Stomach (tissue), 9 donors: ENCODE data around the gene TCF21. TPM values are rescaled to one million over a fixed set of nuclear protein-coding genes. Genes with fewer than 3 reads are reported as not detected.

Experiments
- DNase-seq, 2 donors: peaks; one replicate each; pipeline versions ENCODE4 v3.0.0 to v3.0.0-alpha.2; 2013 to 2019
- H3K27ac ChIP-seq, 5 donors: fragments of 200-600 bp in 4 of 5; sonication (generic) in 4 of 5; one replicate each; pipeline ENCODE4 v1.5.1; 2013 to 2019; ENCODE audit warnings: mild to moderate bottlenecking in 1 of 5, moderate library complexity in 1 of 5
- H3K27me3 ChIP-seq, 3 donors: fragments of 200-600 bp; sonication (generic); one replicate each; pipeline ENCODE4 v1.5.1; 2017 to 2019; ENCODE audit warnings: mixed run types in 1 of 3
- H3K36me3 ChIP-seq, 4 donors: fragments of 200-600 bp; sonication (generic); 1 replicate in 3 of 4; 2 replicates in 1 of 4; pipeline ENCODE4 v1.5.1; 2016 to 2019
- H3K4me1 ChIP-seq, 4 donors: fragments of 200-600 bp; sonication (generic); one replicate each; pipeline ENCODE4 v1.5.1; 2016 to 2019
- H3K4me3 ChIP-seq, 4 donors: fragments of 200-600 bp; sonication (generic) in 3 of 4; one replicate each; pipeline ENCODE4 v1.5.1; 2016 to 2019; ENCODE audit warnings: mild to moderate bottlenecking in 1 of 4
- H3K9me3 ChIP-seq, 4 donors: fragments of 200-600 bp; sonication (generic); one replicate each; pipeline ENCODE4 v1.5.1; 2016 to 2019
- CTCF ChIP-seq, 7 experiments: fragments of 450-650 bp in 4 of 7; fragments of 200-600 bp in 3 of 7; sonication (generic) in 3 of 7; IDR thresholded peaks; one replicate each; pipeline ENCODE4 v1.5.1; 2016 to 2019; ENCODE audit warnings: antibody characterized with exemption in 7 of 7, control low read depth in 2 of 7, mild to moderate bottlenecking in 1 of 7
- EP300 ChIP-seq: sonication (generic); formaldehyde crosslinking; IDR thresholded peaks from one replicate; pipeline ENCODE4 v1.6.1; 2017; ENCODE audit warnings: antibody characterized with exemption
- POLR2A ChIP-seq, 4 donors: fragments of 450-650 bp; IDR thresholded peaks; one replicate each; pipeline ENCODE4 v1.6.1; 2016; ENCODE audit warnings: antibody characterized with exemption in 4 of 4, control low read depth in 2 of 4, mild to moderate bottlenecking in 1 of 4, moderate library complexity in 1 of 4
- POLR2AphosphoS5 ChIP-seq, 3 donors: sonication (generic); formaldehyde crosslinking; IDR thresholded peaks; one replicate each; pipeline ENCODE4 v1.6.1; 2016; ENCODE audit warnings: antibody characterized with exemption in 3 of 3
- WGBS, 5 donors: extraction: QIAGEN DNeasy Blood & Tissue Kit in 3 of 5; methylation state at CpG; one replicate each; pipeline versions ENCODE4 v1.1.5 to v1.1.7; 2013 to 2018; 5-methylcytosine and 5-hydroxymethylcytosine counted together
- intact Hi-C: fragments of 100-400 bp; cut with DNase I; formaldehyde crosslinking; loops from one replicate; pipeline ENCODE4 v1.15.1; 2023; ENCODE audit warnings: low total_unique reads
- polyA plus RNA-seq, 3 donors: library from polyadenylated mRNA; stranded (reverse); fragments of 200-250 nt; gene quantifications; one replicate each; pipeline ENCODE4 v1.2.3, GENCODE V29; 2013
- total RNA-seq, 5 donors: library from RNA; depleted of rRNA; stranded (reverse); fragments of >200 nt; gene quantifications; one replicate each; pipeline versions ENCODE4 v1.1.0 to v1.2.3, GENCODE V29; 2014 to 2016
- donor health status: healthy with polysubstance abuse.
- donor health status: Bipolar disorder and iron deficiency.
- donor health status: healthy.

Gene TCF21
- total and polyA plus RNA-seq, 8 donors, result 3.2 to 43.0 (median 16.3) TPM

DNA sequence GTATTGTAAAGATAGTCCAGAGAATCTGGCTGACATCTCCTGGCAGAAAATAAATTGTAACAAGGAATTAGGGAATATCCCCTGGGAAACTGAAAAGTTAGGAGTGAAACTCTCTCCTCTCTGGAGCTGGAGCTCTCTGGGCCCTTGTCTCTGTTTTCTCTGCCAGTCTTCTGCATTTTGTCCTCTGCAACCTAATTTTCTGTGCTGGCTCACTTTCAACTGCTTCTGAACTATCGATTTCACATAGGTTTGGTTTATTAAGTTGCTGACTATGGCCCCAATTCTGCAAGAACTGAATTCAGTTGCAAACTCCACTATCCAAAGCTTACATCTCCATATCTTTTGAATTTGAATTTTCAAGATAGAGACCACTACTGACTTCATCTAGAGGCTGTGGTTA lies 9.3 kb downstream of the TCF21 start:
- TF ChIP-seq POLR2AphosphoS5 (IDR thresholded peaks at IDR 0.05) (no peak), POLR2A (IDR thresholded peaks at IDR 0.05) (no peak), EP300 (no peak), CTCF (IDR thresholded peaks at IDR 0.05) (no peak)
- peaks cover 0 to 73% (median 53%) of the 10 kb centered on the region in 3 donors for H3K27me3 ChIP-seq
- H3K36me3 ChIP-seq, result no peaks in the 10 kb centered on the region
- H3K4me3 ChIP-seq, result no peak overlapping the region
- DNase-seq, result no peak
- intact Hi-C loops, result no loop called here
- H3K9me3 ChIP-seq, result no peaks in the 10 kb centered on the region
- H3K27ac ChIP-seq, result no peak overlapping the region
- peaks cover 0 to 30% (median 17%) of the 10 kb centered on the region in 4 donors for H3K4me1 ChIP-seq
- WGBS, 5 donors, result 39 to 72% (median 65%) methylated on average over 1 of the region's 1 CpG

DNA sequence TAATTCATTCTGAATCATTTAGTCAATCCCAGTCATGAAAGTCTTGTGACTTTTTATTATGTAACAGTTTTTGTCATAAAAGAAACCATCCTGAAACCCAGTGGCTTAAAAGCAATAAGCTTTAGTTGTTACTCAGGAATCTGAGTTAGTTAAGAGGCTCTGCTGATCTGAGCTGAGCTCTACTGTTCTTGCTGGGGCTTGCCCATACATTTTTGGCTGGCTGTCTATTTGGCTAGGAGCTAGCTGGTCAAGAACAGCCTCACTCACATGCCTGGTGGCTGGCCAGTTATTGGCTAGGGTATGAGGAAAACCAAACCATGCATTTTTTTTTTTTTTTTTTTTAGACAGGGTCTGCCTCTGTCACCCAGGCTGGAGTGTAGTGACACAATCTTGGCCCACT lies 10.6 kb downstream of the TCF21 start:
- no peak for DNase-seq
- Histone ChIP-seq H3K9me3 (no peaks in the 10 kb centered on the region), H3K4me1 (peaks cover 0 to 20% (median 11%) of the 10 kb centered on the region in 4 donors), H3K36me3 (no peaks in the 10 kb centered on the region), H3K4me3 (no peak overlapping the region), H3K27ac (no peak overlapping the region), H3K27me3 (peaks cover 0 to 60% (median 41%) of the 10 kb centered on the region in 3 donors)
- no peak for TF ChIP-seq POLR2A (IDR thresholded peaks at IDR 0.05)
- no peak for TF ChIP-seq POLR2AphosphoS5 (IDR thresholded peaks at IDR 0.05)
- no peak for TF ChIP-seq CTCF (IDR thresholded peaks at IDR 0.05)
- no peak for TF ChIP-seq EP300
- intact Hi-C loops, result no loop called here

GRCh38 chr6:133903855-133904254 lies 14.9 kb downstream of the TCF21 start:
- intact Hi-C loops, result no loop called here
- Histone ChIP-seq H3K36me3 (no peaks in the 10 kb centered on the region), H3K4me3 (no peak overlapping the region), H3K27me3 (peaks cover 0 to 34% (median 12%) of the 10 kb centered on the region in 3 donors), H3K4me1 (no peaks in the 10 kb centered on the region), H3K9me3 (no peaks in the 10 kb centered on the region), H3K27ac (no peak overlapping the region)
- 90 to 97% (median 95%) methylated on average over 2 of the region's 2 CpGs for WGBS, 5 donors
- DNase-seq, result no peak
- TF ChIP-seq POLR2AphosphoS5 (IDR thresholded peaks at IDR 0.05) (no peak), EP300 (no peak), POLR2A (IDR thresholded peaks at IDR 0.05) (no peak), CTCF (IDR thresholded peaks at IDR 0.05) (no peak)

- Histone ChIP-seq H3K27me3 (peaks cover 0 to 32% (median 8%) of the 10 kb centered on the region in 3 donors), H3K27ac (no peak overlapping the region), H3K4me1 (no peaks in the 10 kb centered on the region), H3K36me3 (no peaks in the 10 kb centered on the region), H3K4me3 (no peak overlapping the region), H3K9me3 (no peaks in the 10 kb centered on the region)
- DNase-seq, result no peak
- 28 to 44% (median 37%) methylated on average over 1 of the region's 1 CpG for WGBS, 5 donors
- TF ChIP-seq POLR2AphosphoS5 (IDR thresholded peaks at IDR 0.05) (no peak), EP300 (no peak), POLR2A (IDR thresholded peaks at IDR 0.05) (no peak), CTCF (IDR thresholded peaks at IDR 0.05) (no peak)
- intact Hi-C loops, result no loop called here
These were observed 17.1 kb downstream of the TCF21 start for GRCh38 chr6:133906050-133906449.
